ENCODE results near the gene MDM1. TPM values are rescaled to one million over a fixed set of nuclear protein-coding genes. Genes with fewer than 3 reads are reported as not detected.

Gene MDM1
- total RNA-seq, 2 experiments from 2014 or later: 26.2 to 30.8 TPM

- no peaks in the 10 kb centered on the region for H3K9me3 ChIP-seq (ENCODE audit: low read length)
- no peaks in the 10 kb centered on the region for H4K20me1 ChIP-seq (ENCODE audit: insufficient read depth, low read length)
- POLR2A ChIA-PET: interaction anchor here (1.1 to 1.2 kb wide), 2 partner anchors 11 to 27 kb away, joined by 3 to 4 read pairs; no protein-coding TSS in a partner anchor
- CTCF ChIA-PET (ENCODE audit: unreplicated experiment): no interaction called here
- no peaks in the 10 kb centered on the region for H3K9me2 ChIP-seq (ENCODE audit: insufficient read depth, low read length)
- TF ChIP-seq EZH2phosphoT487 (IDR thresholded peaks at IDR 0.05; ENCODE audit: borderline replicate concordance, low read depth, low read length): no peak
- TF ChIP-seq CTCF (conservative IDR thresholded peaks at IDR 0.05; ENCODE audit: low read length): no peak
- DNase-seq (ENCODE audit: low spot score): no peak
- H3K4me2 ChIP-seq (ENCODE audit: low read length): no peak overlapping the region
- H3K36me3 ChIP-seq (ENCODE audit: insufficient read depth, low read length): peaks cover 37% of the 10 kb centered on the region
- no peak overlapping the region for H2AFZ ChIP-seq (ENCODE audit: low read length)
- intact Hi-C loops (cut with micrococcal nuclease; ENCODE audit: unreplicated experiment): no loop called here
- H3K4me3 ChIP-seq (ENCODE audit: low read depth, low read length, poor library complexity, severe bottlenecking): no peak overlapping the region
- H3K27ac ChIP-seq (ENCODE audit: low read depth, low read length, poor library complexity, severe bottlenecking): no peak overlapping the region
- peaks cover 9% of the 10 kb centered on the region; the same call in 1 of the 2 replicates for H3K79me2 ChIP-seq (ENCODE audit: insufficient read depth, low read depth, low read length)
- peaks cover 17% of the 10 kb centered on the region for H3K4me1 ChIP-seq (ENCODE audit: insufficient read depth, low read length, poor library complexity, severe bottlenecking)
- no TSS peak for BruUV-seq (replicated peaks)
These were observed 4.3 kb downstream of the MDM1 start for GRCh38 chr12:68327896-68328295.

GRCh38 chr12:68326716-68327115 lies 5.4 kb downstream of the MDM1 start:
- CTCF ChIA-PET (ENCODE audit: unreplicated experiment): no interaction called here

More at GRCh38 chr12:68326716-68327115, 5.4 kb downstream of the MDM1 start:
- Histone ChIP-seq H3K27ac (ENCODE audit: low read depth, low read length, poor library complexity, severe bottlenecking) (no peak overlapping the region), H3K9me3 (ENCODE audit: low read length) (no peaks in the 10 kb centered on the region), H4K20me1 (ENCODE audit: insufficient read depth, low read length) (no peaks in the 10 kb centered on the region), H3K79me2 (ENCODE audit: insufficient read depth, low read depth, low read length) (peaks cover 9% of the 10 kb centered on the region; the same call in 1 of the 2 replicates), H3K36me3 (ENCODE audit: insufficient read depth, low read length) (peaks cover 42% of the 10 kb centered on the region), H3K4me1 (ENCODE audit: insufficient read depth, low read length, poor library complexity, severe bottlenecking) (peaks cover 14% of the 10 kb centered on the region), H3K4me2 (ENCODE audit: low read length) (no peak overlapping the region), H3K9me2 (ENCODE audit: insufficient read depth, low read length) (no peaks in the 10 kb centered on the region), H3K4me3 (ENCODE audit: low read depth, low read length, poor library complexity, severe bottlenecking) (no peak overlapping the region), H2AFZ (ENCODE audit: low read length) (no peak overlapping the region)
- POLR2A ChIA-PET: interaction anchor here (0.6 to 1.2 kb wide), 3 partner anchors 9 to 543 kb away, joined by 3 to 4 read pairs (median 3); no protein-coding TSS in a partner anchor
- BruUV-seq (replicated peaks): no TSS peak
- DNase-seq (ENCODE audit: low spot score): no peak
- intact Hi-C loops (cut with micrococcal nuclease; ENCODE audit: unreplicated experiment): no loop called here
- TF ChIP-seq CTCF (conservative IDR thresholded peaks at IDR 0.05; ENCODE audit: low read length): no peak
- no peak for TF ChIP-seq EZH2phosphoT487 (IDR thresholded peaks at IDR 0.05; ENCODE audit: borderline replicate concordance, low read depth, low read length)
